Fibroblast of villous mesenchyme (primary cell): ENCODE results near the gene CLMN. TPM values are rescaled to one million over a fixed set of nuclear protein-coding genes. Genes with fewer than 3 reads are reported as not detected.

Source experiments
- DNase-seq: peaks from one replicate; pipeline ENCODE4 v3.0.0-alpha.2; 2010; ENCODE audit warnings: low read depth
- H3K4me3 ChIP-seq: 2 replicates; pipeline ENCODE4 v1.5.1; 2011; ENCODE audit warnings: low read depth, mild to moderate bottlenecking, low read length
- CTCF ChIP-seq: IDR thresholded peaks from 2 replicates; pipeline ENCODE4 v1.5.1; 2012; ENCODE audit warnings: low read depth, mild to moderate bottlenecking, low read length; ENCODE audit not compliant: insufficient read depth
- total RNA-seq: library from RNA; depleted of rRNA; stranded (reverse); fragments of >200 nt; gene quantifications from 2 replicates; pipeline ENCODE4 v1.2.3, GENCODE V29; 2012

CLMN gene
- total RNA-seq, 1 donor: 0.43 TPM

GRCh38 chr14:95237958-95238340, 81.8 kb downstream of the CLMN start:
- TF ChIP-seq CTCF: no peak
- H3K4me3 ChIP-seq: no peak overlapping the region
- DNase-seq: no peak

GRCh38 chr14:95237121-95237957, 82.4 kb downstream of the CLMN start:
- no peak overlapping the region for H3K4me3 ChIP-seq
- no peak for DNase-seq
- no peak for TF ChIP-seq CTCF

DNA sequence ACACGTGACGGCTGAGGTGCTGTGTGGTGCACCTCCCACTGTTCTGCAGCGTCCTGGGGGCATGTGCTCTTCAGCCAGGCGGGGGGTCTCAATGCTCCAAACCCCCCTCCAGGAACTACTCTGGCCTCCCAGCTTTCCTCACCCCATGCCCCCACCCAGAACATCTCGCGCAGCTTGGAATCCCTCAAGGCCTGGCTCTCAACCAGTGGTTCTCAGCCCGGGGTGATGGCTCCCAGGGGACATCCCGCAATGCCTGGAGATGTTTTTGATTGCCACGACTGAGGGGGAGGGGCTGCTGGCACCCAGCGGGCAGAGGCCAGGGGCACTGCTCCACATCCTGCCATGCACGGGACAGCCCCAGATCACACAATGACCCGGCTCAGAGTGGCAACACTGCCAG, 83.5 kb downstream of the CLMN start:
- no peak for TF ChIP-seq CTCF
- no peak for DNase-seq
- H3K4me3 ChIP-seq: no peak overlapping the region

GRCh38 chr14:95235767-95236166, 83.9 kb downstream of the CLMN start:
- DNase-seq: no peak
- TF ChIP-seq CTCF: no peak
- H3K4me3 ChIP-seq: no peak overlapping the region

- H3K4me3 ChIP-seq: no peak overlapping the region
- TF ChIP-seq CTCF: no peak
- no peak for DNase-seq
These were observed 84.4 kb downstream of the CLMN start for GRCh38 chr14:95235351-95235750.

DNA sequence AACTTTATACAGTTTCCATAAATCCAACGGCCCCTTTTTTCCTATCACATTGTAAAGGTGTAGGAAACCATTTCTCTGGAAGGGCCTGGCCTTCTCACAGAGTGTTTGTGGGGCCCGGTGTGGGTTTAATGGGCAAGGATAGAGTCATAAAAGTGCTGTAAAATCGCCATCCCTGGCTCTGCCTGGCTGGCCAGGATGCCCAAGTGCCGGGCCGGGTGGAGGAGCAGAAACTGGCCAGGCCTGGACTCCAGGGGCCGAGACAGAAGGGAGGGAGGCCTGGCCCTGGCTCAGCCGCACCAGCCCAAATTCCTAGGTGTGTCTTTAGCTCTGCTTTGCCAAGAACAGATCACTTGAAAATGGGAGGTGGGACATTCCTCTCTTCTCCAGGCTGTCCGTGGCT, 85.3 kb downstream of the CLMN start:
- no peak for DNase-seq
- H3K4me3 ChIP-seq: no peak overlapping the region
- TF ChIP-seq CTCF: no peak
